IgD-negative memory B cell (primary cell): Measurements from ENCODE around the gene MYO16. TPM values are rescaled to one million over a fixed set of nuclear protein-coding genes. Genes with fewer than 3 reads are reported as not detected.

Source experiments
- H3K27ac Mint-ChIP-seq, 3 donors: one replicate each; pipeline ENCODE4 v1.8.0; 2020 to 2022; ENCODE audit warnings: mild to moderate bottlenecking in 3 of 3, mixed read lengths in 3 of 3, moderate library complexity in 1 of 3
- H3K27me3 Mint-ChIP-seq: one replicate; pipeline ENCODE4 v1.8.0; 2021; ENCODE audit warnings: mixed read lengths
- H3K36me3 Mint-ChIP-seq: one replicate; pipeline ENCODE4 v1.8.0; 2020; ENCODE audit warnings: mild to moderate bottlenecking, mixed read lengths
- H3K4me1 Mint-ChIP-seq, 3 donors: one replicate each; pipeline ENCODE4 v1.8.0; 2020 to 2022; ENCODE audit warnings: mixed read lengths in 3 of 3, mild to moderate bottlenecking in 1 of 3
- H3K4me3 Mint-ChIP-seq, 4 donors: one replicate each; pipeline ENCODE4 v1.8.0; 2020 to 2022; ENCODE audit warnings: mild to moderate bottlenecking in 4 of 4, mixed read lengths in 4 of 4, moderate library complexity in 3 of 4
- H3K9me3 Mint-ChIP-seq, 3 donors: one replicate each; pipeline ENCODE4 v1.8.0; 2020 to 2021; ENCODE audit warnings: mixed read lengths in 3 of 3, mild to moderate bottlenecking in 1 of 3
- polyA plus RNA-seq: library from polyadenylated mRNA; unstranded; fragments of 300-500 nt; fragmentation: Illumina TruSeq; gene quantifications from one replicate; pipeline ENCODE4 v1.2.3, GENCODE V29; 2021

Gene MYO16
- polyA plus RNA-seq, 1 donor from 2014 or later, result not detected

GRCh38 chr13:108830916-108831315 lies 201.5 kb downstream of the MYO16 start:
- Mint-ChIP-seq H3K36me3 (no peaks in the 10 kb centered on the region), H3K27me3 (peaks cover 2% of the 10 kb centered on the region), H3K27ac (no peak overlapping the region), H3K9me3 (peaks cover 0 to 7% (median 2%) of the 10 kb centered on the region in 3 donors), H3K4me1 (no peaks in the 10 kb centered on the region), H3K4me3 (no peak overlapping the region)

- peaks cover 0 to 7% (median 0%) of the 10 kb centered on the region in 3 donors for H3K9me3 Mint-ChIP-seq
- no peaks in the 10 kb centered on the region for H3K4me1 Mint-ChIP-seq
- peaks cover 2% of the 10 kb centered on the region for H3K27me3 Mint-ChIP-seq
- H3K36me3 Mint-ChIP-seq, result no peaks in the 10 kb centered on the region
- H3K4me3 Mint-ChIP-seq, result no peak overlapping the region
- H3K27ac Mint-ChIP-seq, result no peak overlapping the region
Observed at GRCh38 chr13:108833531-108833930, 204.1 kb downstream of the MYO16 start.

GRCh38 chr13:108834193-108834592 lies 204.8 kb downstream of the MYO16 start:
- Mint-ChIP-seq H3K9me3 (peaks cover 0 to 3% (median 0%) of the 10 kb centered on the region in 3 donors), H3K27ac (no peak overlapping the region), H3K4me3 (no peak overlapping the region), H3K36me3 (no peaks in the 10 kb centered on the region), H3K4me1 (no peaks in the 10 kb centered on the region), H3K27me3 (peaks cover 1% of the 10 kb centered on the region)

- H3K27ac Mint-ChIP-seq, result no peak overlapping the region
- H3K27me3 Mint-ChIP-seq, result no peaks in the 10 kb centered on the region
- H3K9me3 Mint-ChIP-seq, result no peaks in the 10 kb centered on the region
- H3K4me3 Mint-ChIP-seq, result no peak overlapping the region
- no peaks in the 10 kb centered on the region for H3K4me1 Mint-ChIP-seq
- H3K36me3 Mint-ChIP-seq, result no peaks in the 10 kb centered on the region
Observed at GRCh38 chr13:108835083-108835482, 205.7 kb downstream of the MYO16 start.

DNA sequence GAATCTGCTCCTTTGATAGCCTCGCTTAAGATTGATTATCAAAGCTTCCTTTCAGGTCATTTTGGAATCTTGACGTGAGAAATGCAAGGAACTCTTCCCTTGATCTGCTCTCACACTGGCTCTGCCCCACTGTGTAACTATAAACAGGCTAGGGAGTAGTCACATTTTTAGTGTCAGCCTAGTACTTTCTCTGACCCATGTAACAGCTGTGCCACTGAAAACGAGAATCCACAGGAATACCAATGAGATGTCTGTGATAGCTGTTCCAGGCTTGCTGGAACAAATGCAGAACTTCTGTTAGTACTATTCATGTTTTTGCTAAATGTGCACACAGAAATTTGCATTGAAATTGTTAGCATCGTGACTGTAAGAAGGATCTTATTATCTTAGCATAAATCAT lies 221.3 kb downstream of the MYO16 start:
- no peaks in the 10 kb centered on the region for H3K27me3 Mint-ChIP-seq
- no peak overlapping the region for H3K27ac Mint-ChIP-seq
- peaks cover 0 to 3% (median 0%) of the 10 kb centered on the region in 3 donors for H3K9me3 Mint-ChIP-seq
- H3K36me3 Mint-ChIP-seq, result peaks cover 2% of the 10 kb centered on the region
- H3K4me1 Mint-ChIP-seq, result peaks cover 0 to 4% (median 3%) of the 10 kb centered on the region in 3 donors
- H3K4me3 Mint-ChIP-seq, result no peak overlapping the region

- no peaks in the 10 kb centered on the region for H3K27me3 Mint-ChIP-seq
- H3K4me1 Mint-ChIP-seq, result peaks cover 2 to 9% (median 6%) of the 10 kb centered on the region in 3 donors
- no peak overlapping the region for H3K4me3 Mint-ChIP-seq
- no peak overlapping the region for H3K27ac Mint-ChIP-seq
- H3K9me3 Mint-ChIP-seq, result peaks cover 0 to 3% (median 0%) of the 10 kb centered on the region in 3 donors
- H3K36me3 Mint-ChIP-seq, result peaks cover 2% of the 10 kb centered on the region
Observed at GRCh38 chr13:108851660-108852059, 222.2 kb downstream of the MYO16 start.

DNA sequence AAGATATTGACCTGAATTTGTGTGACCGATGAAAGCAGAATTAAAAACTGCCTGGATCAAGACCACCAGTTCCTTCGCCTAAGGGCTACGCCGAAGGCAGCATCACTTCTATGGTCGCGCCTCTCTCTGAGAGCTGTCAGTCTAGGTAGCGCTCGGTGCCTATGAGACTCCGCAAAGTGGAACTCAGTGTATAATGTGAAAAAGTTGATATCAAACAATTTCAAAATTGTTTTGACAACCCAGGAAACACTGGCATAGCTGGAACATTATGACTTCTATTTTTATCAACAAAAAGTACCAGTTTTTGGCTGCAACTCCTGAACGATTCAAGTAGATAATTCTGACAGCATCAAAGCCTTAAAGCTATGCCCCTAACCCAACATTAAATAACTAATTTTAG lies 223.6 kb downstream of the MYO16 start:
- Mint-ChIP-seq H3K36me3 (peaks cover 2% of the 10 kb centered on the region), H3K4me3 (no peak overlapping the region), H3K27ac (no peak overlapping the region), H3K27me3 (no peaks in the 10 kb centered on the region), H3K9me3 (peaks cover 0 to 4% (median 3%) of the 10 kb centered on the region in 3 donors), H3K4me1 (peaks cover 3 to 11% (median 6%) of the 10 kb centered on the region in 3 donors)

GRCh38 chr13:108855737-108856387 lies 226.5 kb downstream of the MYO16 start:
- Mint-ChIP-seq H3K9me3 (peaks cover 0 to 11% (median 0%) of the 10 kb centered on the region in 3 donors), H3K36me3 (peaks cover 2% of the 10 kb centered on the region), H3K27me3 (no peaks in the 10 kb centered on the region), H3K27ac (peak overlapping the region in 1 of 3 donors; percentile 31), H3K4me1 (peaks cover 3 to 11% (median 6%) of the 10 kb centered on the region in 3 donors), H3K4me3 (peak overlapping the region in 2 of 4 donors; percentile 67 to 74)

DNA sequence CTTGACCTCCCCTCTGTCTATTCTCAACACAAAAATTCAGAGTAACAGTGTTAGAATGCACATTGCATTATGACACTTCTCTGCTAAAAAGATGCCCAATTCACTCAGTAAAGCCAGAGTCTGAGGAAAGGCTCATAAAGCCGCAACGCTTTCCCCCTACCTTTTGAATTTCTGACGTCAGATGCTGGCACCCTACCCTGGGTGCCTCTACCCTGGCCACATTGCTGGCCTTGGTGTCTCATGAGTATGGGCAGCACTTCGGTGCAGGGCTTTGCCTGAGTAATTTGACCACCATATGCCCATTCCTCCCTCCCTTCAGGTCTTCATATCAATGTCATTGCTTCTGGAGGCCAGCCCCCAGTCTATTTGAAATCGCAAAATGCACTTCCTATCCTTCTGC lies 229.3 kb downstream of the MYO16 start:
- Mint-ChIP-seq H3K36me3 (no peaks in the 10 kb centered on the region), H3K27ac (no peak overlapping the region), H3K27me3 (no peaks in the 10 kb centered on the region), H3K4me3 (peak overlapping the region in 1 of 4 donors; percentile 53), H3K4me1 (peaks cover 3 to 11% (median 6%) of the 10 kb centered on the region in 3 donors), H3K9me3 (peaks cover 0 to 11% (median 0%) of the 10 kb centered on the region in 3 donors)

GRCh38 chr13:108859197-108860012 lies 230.0 kb downstream of the MYO16 start:
- Mint-ChIP-seq H3K36me3 (peaks cover 2% of the 10 kb centered on the region), H3K9me3 (peaks cover 0 to 11% (median 0%) of the 10 kb centered on the region in 3 donors), H3K4me1 (peaks cover 3 to 11% (median 6%) of the 10 kb centered on the region in 3 donors), H3K27ac (no peak overlapping the region), H3K4me3 (no peak overlapping the region), H3K27me3 (no peaks in the 10 kb centered on the region)

DNA sequence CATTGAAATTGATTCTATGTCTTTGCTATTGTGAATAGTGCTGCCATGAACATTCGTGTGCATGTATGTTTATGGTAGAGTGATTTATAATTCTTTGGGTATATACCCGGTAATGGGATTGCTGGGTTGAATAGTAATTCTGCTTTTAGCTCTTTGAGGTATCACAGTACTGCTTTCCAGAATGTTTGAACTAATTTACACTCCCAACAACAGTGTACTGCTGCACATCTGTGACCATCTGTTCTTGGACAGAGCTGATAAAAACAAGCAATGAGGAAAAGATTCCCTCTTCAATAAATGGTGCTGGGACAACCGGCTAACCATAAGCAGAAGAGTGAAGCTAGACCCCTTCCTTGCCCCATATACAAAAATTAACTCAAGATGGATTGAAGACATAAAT lies 231.0 kb downstream of the MYO16 start:
- Mint-ChIP-seq H3K27me3 (no peaks in the 10 kb centered on the region), H3K9me3 (peaks cover 0 to 11% (median 0%) of the 10 kb centered on the region in 3 donors), H3K4me3 (no peak overlapping the region), H3K4me1 (peaks cover 3 to 9% (median 6%) of the 10 kb centered on the region in 3 donors), H3K27ac (no peak overlapping the region), H3K36me3 (peaks cover 2% of the 10 kb centered on the region)

DNA sequence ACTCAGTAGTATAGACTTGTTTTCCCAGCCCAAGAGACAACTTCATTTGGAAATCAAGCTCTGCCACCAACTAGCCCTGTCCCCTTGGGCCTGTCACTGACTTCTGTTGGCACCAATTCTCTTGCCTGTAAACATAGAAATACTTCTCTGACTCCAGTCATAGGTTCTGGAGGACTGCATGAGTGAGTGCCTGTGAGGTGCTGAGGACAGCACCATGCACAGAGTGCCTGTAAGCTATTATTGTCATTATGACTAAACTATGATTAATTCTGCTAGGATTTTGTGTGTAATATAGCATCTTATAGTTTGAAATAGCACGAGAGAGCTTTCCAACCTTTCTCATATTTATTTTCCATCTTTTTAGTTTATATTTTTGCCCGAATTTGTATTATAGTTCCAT lies 247.9 kb downstream of the MYO16 start:
- Mint-ChIP-seq H3K9me3 (peaks cover 0 to 6% (median 0%) of the 10 kb centered on the region in 3 donors), H3K4me1 (no peaks in the 10 kb centered on the region), H3K27me3 (no peaks in the 10 kb centered on the region), H3K27ac (no peak overlapping the region), H3K36me3 (no peaks in the 10 kb centered on the region), H3K4me3 (no peak overlapping the region)

- no peaks in the 10 kb centered on the region for H3K4me1 Mint-ChIP-seq
- H3K4me3 Mint-ChIP-seq, result no peak overlapping the region
- H3K36me3 Mint-ChIP-seq, result no peaks in the 10 kb centered on the region
- no peak overlapping the region for H3K27ac Mint-ChIP-seq
- peaks cover 0 to 6% (median 0%) of the 10 kb centered on the region in 3 donors for H3K9me3 Mint-ChIP-seq
- H3K27me3 Mint-ChIP-seq, result no peaks in the 10 kb centered on the region
Observed at GRCh38 chr13:108878732-108879131, 249.3 kb downstream of the MYO16 start.

GRCh38 chr13:108889324-108889984 lies 260.0 kb downstream of the MYO16 start:
- Mint-ChIP-seq H3K4me3 (no peak overlapping the region), H3K9me3 (no peaks in the 10 kb centered on the region), H3K4me1 (no peaks in the 10 kb centered on the region), H3K36me3 (no peaks in the 10 kb centered on the region), H3K27me3 (peaks cover 3% of the 10 kb centered on the region), H3K27ac (no peak overlapping the region)

- Mint-ChIP-seq H3K4me3 (no peak overlapping the region), H3K27ac (no peak overlapping the region), H3K36me3 (no peaks in the 10 kb centered on the region), H3K9me3 (no peaks in the 10 kb centered on the region), H3K27me3 (peaks cover 3% of the 10 kb centered on the region), H3K4me1 (peaks cover 0 to 3% (median 0%) of the 10 kb centered on the region in 3 donors)
Observed at GRCh38 chr13:108895220-108895704, 265.9 kb downstream of the MYO16 start.
